Transverse colon (tissue), 4 donors: ENCODE measurements around the gene ZFX.

Experiments
- POLR2AphosphoS5 ChIP-seq, 3 donors: sonication (generic); formaldehyde crosslinking; IDR thresholded peaks; one replicate each; pipeline ENCODE4 v1.6.1; 2016; ENCODE audit warnings: antibody characterized with exemption in 3 of 3
- TF ChIP-seq, protein P1 (sequence below), 5 experiments: fragments of 200-600 bp in 3 of 5; fragments of 450-650 bp in 2 of 5; sonication (generic) in 3 of 5; IDR thresholded peaks; 1 replicate in 2 of 5; 2 replicates in 3 of 5; pipeline ENCODE4 v1.5.1; 2016 to 2017; ENCODE audit warnings: antibody characterized with exemption in 5 of 5, inconsistent platforms in 3 of 5, mild to moderate bottlenecking in 2 of 5, moderate library complexity in 1 of 5

DNA sequence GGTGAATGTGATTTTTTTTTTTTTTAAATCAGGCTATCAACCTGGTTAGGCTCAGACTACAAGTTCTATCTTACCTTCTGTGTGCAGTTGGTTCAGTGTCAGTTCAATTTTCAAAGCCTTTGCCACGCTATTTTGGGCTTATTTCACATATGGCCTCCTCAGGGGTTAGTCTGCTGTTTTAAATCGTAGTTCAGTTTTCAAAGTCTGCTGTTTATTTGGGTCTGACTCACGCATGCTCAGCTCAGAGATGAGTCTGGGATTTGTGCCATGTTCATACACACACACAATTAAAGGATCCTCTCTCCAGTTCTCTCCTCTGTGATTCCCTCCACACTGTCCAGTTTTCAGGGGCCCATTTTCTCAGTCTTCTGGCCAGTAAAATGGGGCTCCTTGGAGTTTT is 32.3 kb upstream of the ZFX start:
- TF ChIP-seq, protein P1, sequence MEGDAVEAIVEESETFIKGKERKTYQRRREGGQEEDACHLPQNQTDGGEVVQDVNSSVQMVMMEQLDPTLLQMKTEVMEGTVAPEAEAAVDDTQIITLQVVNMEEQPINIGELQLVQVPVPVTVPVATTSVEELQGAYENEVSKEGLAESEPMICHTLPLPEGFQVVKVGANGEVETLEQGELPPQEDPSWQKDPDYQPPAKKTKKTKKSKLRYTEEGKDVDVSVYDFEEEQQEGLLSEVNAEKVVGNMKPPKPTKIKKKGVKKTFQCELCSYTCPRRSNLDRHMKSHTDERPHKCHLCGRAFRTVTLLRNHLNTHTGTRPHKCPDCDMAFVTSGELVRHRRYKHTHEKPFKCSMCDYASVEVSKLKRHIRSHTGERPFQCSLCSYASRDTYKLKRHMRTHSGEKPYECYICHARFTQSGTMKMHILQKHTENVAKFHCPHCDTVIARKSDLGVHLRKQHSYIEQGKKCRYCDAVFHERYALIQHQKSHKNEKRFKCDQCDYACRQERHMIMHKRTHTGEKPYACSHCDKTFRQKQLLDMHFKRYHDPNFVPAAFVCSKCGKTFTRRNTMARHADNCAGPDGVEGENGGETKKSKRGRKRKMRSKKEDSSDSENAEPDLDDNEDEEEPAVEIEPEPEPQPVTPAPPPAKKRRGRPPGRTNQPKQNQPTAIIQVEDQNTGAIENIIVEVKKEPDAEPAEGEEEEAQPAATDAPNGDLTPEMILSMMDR (IDR thresholded peaks at IDR 0.05) = no peak
- no peak for TF ChIP-seq POLR2AphosphoS5 (IDR thresholded peaks at IDR 0.05)
